ENCODE data around the gene DCLK1.

DNA sequence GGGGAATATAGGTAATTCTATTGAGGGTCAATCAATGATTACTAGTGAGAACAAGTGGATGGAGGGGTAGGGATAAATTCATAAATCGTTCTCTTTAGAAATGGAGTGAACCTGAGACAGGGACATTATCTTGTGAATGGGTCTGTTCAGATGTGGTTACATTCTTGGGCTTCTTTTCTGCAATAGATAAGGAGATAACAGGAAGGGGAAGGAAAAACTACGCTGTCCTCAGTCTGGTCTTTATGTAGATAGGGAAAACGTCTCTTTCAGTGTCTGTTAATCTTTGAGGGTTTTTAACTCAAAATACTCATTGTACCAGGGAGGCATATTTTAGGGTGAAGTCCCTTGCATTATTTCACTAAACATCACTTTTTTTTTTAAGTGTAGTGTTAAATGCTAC is 388.0 kb downstream of the DCLK1 start:
- TF ChIP-seq BHLHE40 (IDR thresholded peaks at IDR 0.05; ENCODE audit: borderline replicate concordance) (no peak), HDGF (IDR thresholded peaks at IDR 0.05; ENCODE audit: borderline replicate concordance) (no peak), FOXM1 (IDR thresholded peaks at IDR 0.05; ENCODE audit: borderline replicate concordance) (no peak)

Data from HEK293T (cell line).